Endothelial cell of umbilical vein (primary cell): ENCODE results near the gene KIF5C. TPM values are rescaled to one million over a fixed set of nuclear protein-coding genes. Genes with fewer than 3 reads are reported as not detected.

ENCODE experiments used
- BruUV-seq: library from RNA; stranded (reverse); fragments of 400-500 nt; replicated peaks from 2 replicates; lab custom pipeline; 2021; lab: Mats Ljungman, UMichigan
- CTCF ChIA-PET: fragments of 300-600, 350-600 bp; sonication (Branson Sonifier 250); formaldehyde crosslinking; loops from one replicate; lab custom pipeline; 2021; ENCODE audit warnings: antibody characterized with exemption, inconsistent platforms; lab: Charles Lee
- POLR2A ChIA-PET: fragments of 300-600, 350-600 bp; sonication (Branson Sonifier 250); formaldehyde crosslinking; loops from one replicate; lab custom pipeline; 2021; ENCODE audit warnings: antibody characterized with exemption, inconsistent platforms; lab: Charles Lee
- DNase-seq: peaks from one replicate; pipeline ENCODE4 v3.0.0-alpha.2; 2011; ENCODE audit warnings: low read depth, low spot score
- FAIRE-seq: peaks from 2 replicates; lab custom pipeline; 2011; peaks lifted over from hg19 to GRCh38; lab: Jason Lieb, UNC
- H2AFZ ChIP-seq: 2 replicates; pipeline ENCODE4 v1.6.0; 2012; ENCODE audit warnings: low read depth, low read length, control low read depth, inconsistent platforms
- H3K27ac ChIP-seq: 2 replicates; pipeline ENCODE4 v1.5.1; 2011; ENCODE audit warnings: low read depth, mild to moderate bottlenecking, control low read depth, low read length, moderate library complexity; ENCODE audit not compliant: insufficient read depth
- H3K27me3 ChIP-seq, 2 experiments: 2 replicates each; pipeline versions ENCODE4 v1.6.0 to v1.6.1; 2011; ENCODE audit warnings: low read length in 2 of 2, mixed read lengths in 1 of 2; ENCODE audit not compliant: control insufficient read depth in 2 of 2, insufficient read depth in 2 of 2
- H3K36me3 ChIP-seq, 2 experiments: 2 replicates in 1 of 2; 3 replicates in 1 of 2; pipeline ENCODE4 v1.5.1; 2011; ENCODE audit warnings: low read length in 2 of 2, mild to moderate bottlenecking in 1 of 2, moderate library complexity in 1 of 2; ENCODE audit not compliant: control insufficient read depth in 2 of 2, insufficient read depth in 2 of 2; ENCODE audit errors: extremely low read depth in 1 of 2
- H3K4me1 ChIP-seq: 3 replicates; pipeline ENCODE4 v1.5.1; 2011; ENCODE audit warnings: mild to moderate bottlenecking, low read length; ENCODE audit not compliant: control insufficient read depth, insufficient read depth; ENCODE audit errors: extremely low read depth
- H3K4me2 ChIP-seq: 2 replicates; pipeline ENCODE4 v1.6.1; 2011; ENCODE audit warnings: low read length, control low read depth, mixed read lengths; ENCODE audit not compliant: insufficient read depth
- H3K4me3 ChIP-seq, 3 experiments: fragments of 200-600 bp in 1 of 3; sonication (generic), shearing (Covaris generic) in 1 of 3; replicated peaks in 1 of 3; 2 replicates each; pipeline ENCODE4 v1.5.1; 2011 to 2016; ENCODE audit warnings: control low read depth in 3 of 3, low read length in 3 of 3, mild to moderate bottlenecking in 2 of 3, inconsistent platforms in 1 of 3, low read depth in 1 of 3, moderate library complexity in 1 of 3; ENCODE audit not compliant: insufficient read depth in 1 of 3
- H3K79me2 ChIP-seq: 2 replicates; pipeline ENCODE4 v1.6.0; 2012; ENCODE audit warnings: low read length, inconsistent platforms; ENCODE audit not compliant: control insufficient read depth, insufficient read depth
- H3K9ac ChIP-seq: replicated peaks from 2 replicates; pipeline ENCODE3; 2011; ENCODE audit warnings: low read length, control low read depth; ENCODE audit not compliant: insufficient read depth; ENCODE audit errors: extremely low read depth
- H3K9me1 ChIP-seq: replicated peaks from 3 replicates; pipeline ENCODE4 v1.6.0; 2011; ENCODE audit warnings: mild to moderate bottlenecking, low read length; ENCODE audit not compliant: control insufficient read depth, insufficient read depth; ENCODE audit errors: extremely low read depth
- H3K9me3 ChIP-seq: replicated peaks from 2 replicates; pipeline ENCODE4 v1.5.1; 2012; ENCODE audit warnings: low read length, inconsistent platforms; ENCODE audit not compliant: control insufficient read depth, insufficient read depth
- H4K20me1 ChIP-seq: replicated peaks from 2 replicates; pipeline ENCODE3; 2011; ENCODE audit warnings: mild to moderate bottlenecking, low read length; ENCODE audit not compliant: control insufficient read depth, insufficient read depth; ENCODE audit errors: extremely low read depth
- CTCF ChIP-seq, 2 donors: IDR thresholded peaks; 1 replicate in 1 of 2; 2 replicates in 1 of 2; pipeline ENCODE4 v1.5.1; 2011; ENCODE audit warnings: low read length in 2 of 2, mild to moderate bottlenecking in 2 of 2, moderate library complexity in 2 of 2, control low read depth in 1 of 2, inconsistent platforms in 1 of 2, low read depth in 1 of 2; ENCODE audit not compliant: insufficient read depth in 1 of 2; ENCODE audit errors: extremely low read depth in 1 of 2
- EZH2 ChIP-seq: IDR thresholded peaks from 2 replicates; pipeline ENCODE4 v1.6.1; 2012; ENCODE audit warnings: borderline replicate concordance, low read depth, mild to moderate bottlenecking, moderate library complexity, low read length, inconsistent platforms; ENCODE audit not compliant: severe bottlenecking
- FOS ChIP-seq: IDR thresholded peaks from 2 replicates; pipeline ENCODE4 v1.6.1; 2011; ENCODE audit warnings: mild to moderate bottlenecking, low read length, moderate library complexity, borderline replicate concordance; ENCODE audit not compliant: insufficient read depth
- GATA2 ChIP-seq: IDR thresholded peaks from 2 replicates; pipeline ENCODE4 v1.7.0; 2011; ENCODE audit warnings: low read depth, mild to moderate bottlenecking, moderate library complexity, mixed read lengths, low read length; ENCODE audit not compliant: insufficient read length, insufficient read depth
- MAX ChIP-seq: IDR thresholded peaks from 2 replicates; pipeline ENCODE4 v1.6.1; 2011; ENCODE audit not compliant: insufficient read depth, insufficient read length
- MYC ChIP-seq: IDR thresholded peaks from one replicate; pipeline ENCODE4 v1.6.1; 2011; ENCODE audit warnings: mild to moderate bottlenecking, low read depth, low read length
- dilution Hi-C: fragments of 300-500 bp; cut with MboI; formaldehyde crosslinking; loops from one replicate; pipeline ENCODE4 v1.15.0; 2019; ENCODE audit warnings: low sequenced_read_pairs; ENCODE audit not compliant: extremely low pct_ligation_motif_present
- intact Hi-C: fragments of 100-400 bp; cut with micrococcal nuclease; formaldehyde crosslinking; loops from one replicate; pipeline ENCODE4 v1.10.0; 2022
- polyA plus RNA-seq, 4 experiments: library from polyadenylated mRNA; depleted of rRNA in 3 of 4; stranded (reverse) in 3 of 4; unstranded in 1 of 4; fragments of >200 nt; gene quantifications; 2 replicates each; pipeline versions ENCODE4 v1.2.1 to v1.2.3, GENCODE V29; 2011 to 2012; ENCODE audit warnings: missing spikeins in 1 of 4
- total RNA-seq: library from RNA; stranded (reverse); gene quantifications from 2 replicates; pipeline ENCODE4 v1.2.3, GENCODE V29; 2021

KIF5C gene
- total and polyA plus RNA-seq, 2 donors (not counting 3 experiments of a cell fraction or from before 2014, with no cell fraction given), result 0.01 to 0.55 TPM

DNA sequence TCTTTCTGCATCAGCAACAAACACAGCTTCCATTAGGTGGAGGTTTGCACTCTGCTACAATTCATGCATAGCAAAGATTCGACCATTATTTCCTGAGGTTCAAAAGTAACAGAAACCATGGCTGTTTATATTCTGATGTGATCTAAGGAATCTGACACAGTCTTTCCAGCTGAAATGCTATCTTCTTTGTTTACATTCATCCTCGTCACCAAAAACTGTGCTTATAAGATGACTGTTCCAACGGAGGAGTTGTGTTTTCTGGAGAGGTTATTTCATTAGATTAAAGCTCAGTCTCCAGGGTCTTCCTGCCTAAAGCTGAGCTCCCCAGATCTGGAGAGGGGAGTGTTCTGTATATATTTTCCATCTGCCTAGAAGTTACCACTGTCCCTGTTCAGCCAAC is 118.3 kb downstream of the KIF5C start:
- H3K27ac ChIP-seq, result no peak overlapping the region
- dilution Hi-C loops, result no loop called here
- POLR2A ChIA-PET, result no interaction called here
- no peaks in the 10 kb centered on the region for H3K9me1 ChIP-seq
- H2AFZ ChIP-seq, result no peak overlapping the region
- H3K4me1 ChIP-seq, result no peaks in the 10 kb centered on the region
- H4K20me1 ChIP-seq, result no peaks in the 10 kb centered on the region
- no peaks in the 10 kb centered on the region for H3K79me2 ChIP-seq
- no peak for FAIRE-seq
- DNase-seq, result no peak
- CTCF ChIA-PET, result no interaction called here
- peaks cover 0 to 2% of the 10 kb centered on the region in 2 experiments for H3K27me3 ChIP-seq
- no peak overlapping the region for H3K4me3 ChIP-seq
- intact Hi-C loops, result no loop called here
- no peak overlapping the region for H3K9ac ChIP-seq
- no peak overlapping the region for H3K4me2 ChIP-seq
- H3K36me3 ChIP-seq, result no peaks in the 10 kb centered on the region
- BruUV-seq, result no TSS peak
- TF ChIP-seq EZH2 (no peak), CTCF (IDR thresholded peaks at IDR 0.05; ENCODE audit: extremely low read depth in 1 of 2, insufficient read depth in 1 of 2, low read depth in 1 of 2, low read length in 2 of 2) (no peak), MAX (no peak), FOS (no peak), MYC (no peak), GATA2 (no peak)
- H3K9me3 ChIP-seq, result no peaks in the 10 kb centered on the region
